Measurements from ENCODE around the gene CACNB4.
"Not testable (repeated sequence)": the region's sequence is repeated elsewhere in the genome, so short reads cannot be mapped to it uniquely, and the experiment has no call there.

Gene CACNB4

DNA sequence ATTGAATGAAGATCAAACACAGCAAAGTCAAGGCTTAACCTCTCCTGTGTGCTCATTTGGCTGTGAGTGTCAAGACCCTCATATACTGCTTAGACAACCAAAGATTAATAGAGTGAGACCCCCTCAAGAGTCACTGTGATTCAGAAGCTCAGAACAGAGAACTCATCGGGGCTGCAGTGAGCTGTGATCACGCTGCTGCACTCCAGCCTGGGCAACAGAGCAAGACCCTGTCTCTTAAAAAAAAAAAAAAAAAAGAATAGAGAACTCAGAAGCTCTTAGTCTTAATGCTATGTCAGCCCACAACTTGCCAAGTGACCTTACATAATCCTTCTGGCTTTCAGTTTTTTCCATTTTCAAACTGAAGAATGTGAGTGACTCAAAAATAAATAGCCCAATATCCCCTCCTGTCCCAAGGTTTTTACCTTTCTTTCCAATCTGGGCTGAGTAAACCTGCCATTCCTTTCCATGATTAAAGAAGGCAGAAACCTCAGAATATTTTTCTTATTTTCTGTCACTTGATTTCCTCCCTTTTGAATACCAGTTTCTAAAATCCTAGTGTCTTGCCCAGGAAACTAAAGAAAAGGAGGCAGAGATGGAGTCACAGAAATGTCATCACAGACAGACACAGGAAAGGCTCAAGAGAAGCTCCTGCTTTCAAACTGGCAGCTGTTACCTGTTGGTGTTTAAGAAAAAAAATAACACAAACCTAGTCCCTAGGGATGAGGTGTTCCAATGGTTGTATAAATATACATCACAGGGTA lies 102.4 kb downstream of the CACNB4 start:
- Histone ChIP-seq H3K27ac (ENCODE audit: low read length) (no peak overlapping the region), H3K9me3 (ENCODE audit: control insufficient read depth, insufficient read depth, low read length) (no peaks in the 10 kb centered on the region), H3K36me3 (ENCODE audit: control insufficient read depth, insufficient read depth, low read length) (no peaks in the 10 kb centered on the region), H3K4me1 (ENCODE audit: control insufficient read depth, insufficient read depth, low read length) (0 out of 2 replicates have a peak, but pooled peaks cover 1% of the 10 kb centered on the region), H3K27me3 (ENCODE audit: control insufficient read depth, insufficient read depth, low read length) (no peaks in the 10 kb centered on the region), H3K4me3 (ENCODE audit: low read length) (no peak overlapping the region)
- WGBS (ENCODE audit: insufficient coverage, insufficient read length): no CpG with 5 or more reads among the region's 2 CpGs
- DNase-seq (ENCODE audit: low read depth, low spot score): no peak

DNA sequence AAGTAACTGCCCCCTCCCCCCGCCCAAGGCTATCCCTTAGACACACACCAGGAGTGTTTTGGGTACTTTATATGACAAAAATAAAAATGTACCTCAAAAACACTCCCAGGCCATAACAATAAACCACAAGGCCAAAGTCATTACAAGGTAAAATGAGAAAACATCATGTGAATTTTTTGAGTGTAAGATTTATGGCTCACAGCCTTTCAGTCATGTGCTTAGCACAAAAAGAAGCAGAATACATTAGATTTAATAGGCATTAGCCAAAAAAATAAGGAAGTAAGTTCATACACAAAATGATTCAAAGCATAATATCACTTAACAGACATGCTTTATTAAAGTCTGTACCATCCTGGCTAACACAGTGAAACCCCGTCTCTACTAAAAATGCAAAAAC lies 103.7 kb downstream of the CACNB4 start:
- Histone ChIP-seq H3K4me3 (ENCODE audit: low read length) (no peak overlapping the region), H3K4me1 (ENCODE audit: control insufficient read depth, insufficient read depth, low read length) (0 out of 2 replicates have a peak, but pooled peaks cover 1% of the 10 kb centered on the region), H3K9me3 (ENCODE audit: control insufficient read depth, insufficient read depth, low read length) (no peaks in the 10 kb centered on the region), H3K36me3 (ENCODE audit: control insufficient read depth, insufficient read depth, low read length) (no peaks in the 10 kb centered on the region), H3K27ac (ENCODE audit: low read length) (no peak overlapping the region), H3K27me3 (ENCODE audit: control insufficient read depth, insufficient read depth, low read length) (no peaks in the 10 kb centered on the region)
- WGBS (ENCODE audit: insufficient coverage, insufficient read length): no CpG with 5 or more reads among the region's 2 CpGs
- no peak for DNase-seq (ENCODE audit: low read depth, low spot score)

DNA sequence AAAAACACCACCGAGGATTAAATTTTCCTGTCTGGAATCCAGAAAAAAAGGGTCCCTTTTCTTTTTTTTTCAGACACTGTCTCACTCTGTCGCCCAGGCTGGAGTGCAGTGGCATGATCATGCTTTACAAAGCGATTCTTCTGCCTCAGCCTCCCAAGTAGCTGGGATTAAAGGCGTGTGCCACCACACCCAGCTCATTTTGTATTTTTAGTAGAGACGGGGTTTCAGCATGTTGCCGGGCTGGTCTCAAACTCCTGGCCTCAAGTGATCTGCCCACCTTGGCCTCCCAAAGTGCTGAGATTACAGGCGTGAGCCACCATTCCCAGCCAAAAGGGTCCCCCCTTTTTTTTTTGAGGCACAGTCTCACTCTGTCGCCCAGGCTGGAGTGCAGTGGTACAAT lies 104.7 kb downstream of the CACNB4 start:
- H3K27ac ChIP-seq (ENCODE audit: low read length); DNase-seq (ENCODE audit: low read depth, low spot score); H3K4me1 ChIP-seq (ENCODE audit: control insufficient read depth, insufficient read depth, low read length); H3K4me3 ChIP-seq (ENCODE audit: low read length); H3K36me3 ChIP-seq (ENCODE audit: control insufficient read depth, insufficient read depth, low read length); H3K27me3 ChIP-seq (ENCODE audit: control insufficient read depth, insufficient read depth, low read length); H3K9me3 ChIP-seq (ENCODE audit: control insufficient read depth, insufficient read depth, low read length): not testable (repeated sequence)
- no CpG with 5 or more reads among the region's 8 CpGs for WGBS (ENCODE audit: insufficient coverage, insufficient read length)

DNA sequence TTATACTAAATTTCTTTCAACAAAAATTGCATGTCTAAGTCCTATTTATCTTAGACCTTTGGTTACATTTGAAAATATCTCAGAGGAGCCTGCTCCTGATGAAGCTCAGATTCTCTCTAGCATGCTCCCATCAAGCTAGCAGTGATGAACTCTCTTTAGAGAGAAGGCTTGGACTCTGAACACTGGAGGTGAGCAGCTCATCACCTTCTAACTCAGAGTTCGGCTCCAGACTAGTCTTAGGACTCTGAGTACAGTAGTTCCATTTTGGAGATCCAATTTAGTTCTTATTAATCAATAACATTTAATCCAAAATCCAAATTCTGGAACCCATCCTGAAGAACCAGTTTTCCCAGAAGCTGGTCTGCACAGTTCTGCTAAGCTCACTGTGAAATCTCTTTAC lies 107.8 kb downstream of the CACNB4 start:
- Histone ChIP-seq H3K36me3 (ENCODE audit: control insufficient read depth, insufficient read depth, low read length) (no peaks in the 10 kb centered on the region), H3K27ac (ENCODE audit: low read length) (no peak overlapping the region)

DNA sequence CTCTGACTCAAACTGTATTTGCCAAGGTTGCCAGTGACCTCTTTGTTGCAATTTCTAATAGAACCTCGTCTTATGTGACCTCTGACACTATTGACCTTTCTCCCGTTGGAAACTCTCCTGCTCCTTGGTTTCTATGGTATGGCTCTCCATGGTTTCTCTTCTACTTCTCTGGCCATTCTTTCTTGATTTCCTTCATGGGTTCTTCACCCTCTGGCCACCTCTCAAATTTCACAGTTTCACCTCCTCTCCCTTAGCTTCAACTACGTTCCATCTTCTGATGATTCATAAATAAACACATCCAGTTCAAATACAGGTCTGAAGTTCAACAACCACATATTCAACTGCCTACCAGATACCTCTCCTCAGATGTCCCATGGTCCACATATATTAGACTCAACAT lies 109.5 kb downstream of the CACNB4 start:
- no peak for DNase-seq (ENCODE audit: low read depth, low spot score)
- Histone ChIP-seq H3K4me3 (ENCODE audit: low read length) (no peak overlapping the region), H3K36me3 (ENCODE audit: control insufficient read depth, insufficient read depth, low read length) (no peaks in the 10 kb centered on the region), H3K9me3 (ENCODE audit: control insufficient read depth, insufficient read depth, low read length) (no peaks in the 10 kb centered on the region), H3K27me3 (ENCODE audit: control insufficient read depth, insufficient read depth, low read length) (no peaks in the 10 kb centered on the region), H3K4me1 (ENCODE audit: control insufficient read depth, insufficient read depth, low read length) (0 out of 2 replicates have a peak, but pooled peaks cover 1% of the 10 kb centered on the region), H3K27ac (ENCODE audit: low read length) (no peak overlapping the region)
- WGBS (ENCODE audit: insufficient coverage, insufficient read length): no CpG with 5 or more reads among the region's 3 CpGs

More for the DNA sequence above, 107.8 kb downstream of the CACNB4 start:
- H3K4me3 ChIP-seq (ENCODE audit: low read length): no peak overlapping the region
- DNase-seq (ENCODE audit: low read depth, low spot score): no peak
- no peaks in the 10 kb centered on the region for H3K27me3 ChIP-seq (ENCODE audit: control insufficient read depth, insufficient read depth, low read length)
- H3K4me1 ChIP-seq (ENCODE audit: control insufficient read depth, insufficient read depth, low read length): 0 out of 2 replicates have a peak, but pooled peaks cover 1% of the 10 kb centered on the region
- no peaks in the 10 kb centered on the region for H3K9me3 ChIP-seq (ENCODE audit: control insufficient read depth, insufficient read depth, low read length)
- WGBS (ENCODE audit: insufficient coverage, insufficient read length): no CpG with 5 or more reads among the region's 1 CpG

DNA sequence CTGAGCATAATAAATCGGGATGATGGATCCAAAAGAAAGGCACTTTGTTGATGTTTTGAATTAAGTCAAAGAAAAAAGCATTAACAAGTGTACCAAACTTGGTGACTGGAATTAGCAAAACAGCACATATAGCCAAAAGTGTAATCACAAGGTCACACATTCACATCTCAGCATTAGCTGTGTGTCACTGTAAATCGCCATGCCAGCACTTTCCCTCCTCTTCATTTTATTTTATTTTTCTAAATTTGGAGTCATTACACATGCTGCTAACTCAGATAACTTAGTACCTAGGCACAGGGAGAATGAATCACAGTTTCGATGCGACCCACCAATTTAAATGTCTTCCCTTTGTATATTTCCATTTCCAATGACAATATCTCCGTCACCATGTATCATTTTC lies 111.4 kb downstream of the CACNB4 start:
- Histone ChIP-seq H3K4me1 (ENCODE audit: control insufficient read depth, insufficient read depth, low read length) (0 out of 2 replicates have a peak, but pooled peaks cover 1% of the 10 kb centered on the region), H3K36me3 (ENCODE audit: control insufficient read depth, insufficient read depth, low read length) (no peaks in the 10 kb centered on the region), H3K27ac (ENCODE audit: low read length) (no peak overlapping the region), H3K4me3 (ENCODE audit: low read length) (no peak overlapping the region), H3K9me3 (ENCODE audit: control insufficient read depth, insufficient read depth, low read length) (no peaks in the 10 kb centered on the region), H3K27me3 (ENCODE audit: control insufficient read depth, insufficient read depth, low read length) (no peaks in the 10 kb centered on the region)
- no CpG with 5 or more reads among the region's 5 CpGs for WGBS (ENCODE audit: insufficient coverage, insufficient read length)
- no peak for DNase-seq (ENCODE audit: low read depth, low spot score)

DNA sequence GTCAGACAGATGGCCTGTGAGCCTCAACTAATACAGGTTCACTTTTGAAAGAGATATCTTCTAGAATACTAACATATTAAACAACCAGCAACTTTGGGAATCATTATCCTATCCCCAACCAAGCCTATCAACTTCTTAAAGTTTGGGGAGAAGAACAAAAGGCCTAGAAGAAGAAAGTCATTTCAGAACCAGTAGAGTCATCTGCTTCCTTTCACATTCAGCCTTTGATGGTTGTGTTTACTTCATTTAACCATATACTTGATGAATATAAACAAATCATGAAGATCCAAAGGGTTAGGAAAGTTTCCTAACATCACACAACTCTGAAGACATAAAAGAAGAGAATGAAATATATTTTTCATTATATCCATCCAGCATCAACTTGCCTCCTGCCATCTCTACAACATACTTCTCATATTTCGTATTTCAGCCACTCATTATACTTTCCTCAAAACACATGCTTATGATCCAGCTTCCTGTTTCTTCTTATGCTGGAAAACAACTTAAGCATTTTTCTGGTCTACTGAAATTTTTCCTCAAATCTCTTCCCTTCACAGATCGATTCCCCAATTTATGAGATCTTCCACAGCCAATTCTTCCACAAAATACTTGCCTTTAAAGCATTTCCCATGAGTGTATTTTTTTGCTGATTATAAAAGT lies 114.3 kb downstream of the CACNB4 start:
- 100% methylated on average over 1 of the region's 2 CpGs for WGBS (ENCODE audit: insufficient coverage, insufficient read length)
- H3K36me3 ChIP-seq (ENCODE audit: control insufficient read depth, insufficient read depth, low read length): no peaks in the 10 kb centered on the region
- 0 out of 2 replicates have a peak, but pooled peaks cover under 1% of the 10 kb centered on the region for H3K4me1 ChIP-seq (ENCODE audit: control insufficient read depth, insufficient read depth, low read length)
- no peak overlapping the region for H3K27ac ChIP-seq (ENCODE audit: low read length)
- H3K27me3 ChIP-seq (ENCODE audit: control insufficient read depth, insufficient read depth, low read length): no peaks in the 10 kb centered on the region
- no peaks in the 10 kb centered on the region for H3K9me3 ChIP-seq (ENCODE audit: control insufficient read depth, insufficient read depth, low read length)
- no peak for DNase-seq (ENCODE audit: low read depth, low spot score)
- no peak overlapping the region for H3K4me3 ChIP-seq (ENCODE audit: low read length)

DNA sequence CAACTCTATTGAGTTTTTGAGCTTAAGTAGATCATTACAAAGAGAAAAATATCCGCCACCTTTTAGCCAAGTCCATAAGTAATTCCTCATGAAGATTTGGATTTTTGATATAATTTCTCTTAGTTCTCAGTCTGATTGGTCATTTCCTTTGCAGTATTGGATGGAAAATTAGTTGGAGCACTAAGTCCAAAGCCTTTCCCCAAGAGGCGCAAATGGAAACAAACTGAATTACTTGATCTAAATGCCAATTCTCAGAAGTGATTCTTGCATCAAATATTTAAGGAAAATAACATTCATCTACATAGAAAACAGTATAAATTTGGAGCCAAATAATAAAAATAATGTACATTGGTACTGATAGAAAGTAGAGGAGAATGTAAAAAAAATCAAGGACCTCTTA lies 115.6 kb downstream of the CACNB4 start:
- Histone ChIP-seq H3K9me3 (ENCODE audit: control insufficient read depth, insufficient read depth, low read length) (no peaks in the 10 kb centered on the region), H3K36me3 (ENCODE audit: control insufficient read depth, insufficient read depth, low read length) (no peaks in the 10 kb centered on the region), H3K27me3 (ENCODE audit: control insufficient read depth, insufficient read depth, low read length) (no peaks in the 10 kb centered on the region), H3K4me3 (ENCODE audit: low read length) (no peak overlapping the region), H3K4me1 (ENCODE audit: control insufficient read depth, insufficient read depth, low read length) (0 out of 2 replicates have a peak, but pooled peaks cover 1% of the 10 kb centered on the region), H3K27ac (ENCODE audit: low read length) (no peak overlapping the region)
- no peak for DNase-seq (ENCODE audit: low read depth, low spot score)
- WGBS (ENCODE audit: insufficient coverage, insufficient read length): no CpG with 5 or more reads among the region's 2 CpGs

DNA sequence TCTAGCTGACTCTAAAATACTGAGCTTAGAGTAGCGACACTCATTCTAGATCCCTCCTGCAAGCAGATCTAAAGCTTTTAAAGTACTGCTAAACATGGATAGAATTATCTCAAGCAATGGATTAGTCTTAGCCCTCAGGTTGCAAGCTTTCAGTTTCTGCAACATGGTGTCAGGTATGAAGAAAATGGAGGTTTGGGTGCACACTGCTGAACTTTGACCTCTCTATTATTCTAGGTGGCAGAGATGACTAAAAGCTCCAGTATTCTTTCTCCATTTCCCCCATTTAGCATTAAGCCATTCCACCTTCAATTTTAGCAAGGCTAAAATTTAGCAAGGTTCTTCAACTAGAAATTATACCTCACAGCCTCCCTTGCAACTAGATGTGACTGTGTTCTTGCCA lies 117.0 kb downstream of the CACNB4 start:
- Histone ChIP-seq H3K9me3 (ENCODE audit: control insufficient read depth, insufficient read depth, low read length) (no peaks in the 10 kb centered on the region), H3K27me3 (ENCODE audit: control insufficient read depth, insufficient read depth, low read length) (no peaks in the 10 kb centered on the region), H3K4me1 (ENCODE audit: control insufficient read depth, insufficient read depth, low read length) (0 out of 2 replicates have a peak, but pooled peaks cover 1% of the 10 kb centered on the region), H3K36me3 (ENCODE audit: control insufficient read depth, insufficient read depth, low read length) (no peaks in the 10 kb centered on the region), H3K4me3 (ENCODE audit: low read length) (no peak overlapping the region), H3K27ac (ENCODE audit: low read length) (no peak overlapping the region)
- DNase-seq (ENCODE audit: low read depth, low spot score): no peak
- no CpG with 5 or more reads among the region's 1 CpG for WGBS (ENCODE audit: insufficient coverage, insufficient read length)

DNA sequence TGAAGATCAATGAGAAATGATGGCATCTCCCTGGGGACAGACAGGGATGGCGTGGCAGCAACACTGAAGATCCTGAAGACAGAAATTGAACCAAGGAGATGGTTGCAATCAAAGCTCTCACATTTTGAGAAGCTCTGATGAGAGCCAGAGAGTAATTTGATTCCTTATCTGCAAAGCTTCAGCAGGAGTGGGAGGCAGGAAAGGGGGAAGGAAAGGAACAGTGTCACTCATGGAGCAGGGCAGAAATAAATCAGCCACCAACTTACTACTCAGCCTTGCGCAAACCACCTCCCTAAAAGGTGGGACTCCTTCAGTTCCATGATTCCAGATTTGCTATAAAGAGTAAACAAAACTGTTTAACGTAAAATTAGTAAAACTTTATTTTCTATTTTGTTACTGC lies 119.2 kb downstream of the CACNB4 start:
- DNase-seq (ENCODE audit: low read depth, low spot score): no peak
- no CpG with 5 or more reads among the region's 3 CpGs for WGBS (ENCODE audit: insufficient coverage, insufficient read length)
- Histone ChIP-seq H3K9me3 (ENCODE audit: control insufficient read depth, insufficient read depth, low read length) (no peaks in the 10 kb centered on the region), H3K27ac (ENCODE audit: low read length) (no peak overlapping the region), H3K4me1 (ENCODE audit: control insufficient read depth, insufficient read depth, low read length) (0 out of 2 replicates have a peak, but pooled peaks cover 1% of the 10 kb centered on the region), H3K36me3 (ENCODE audit: control insufficient read depth, insufficient read depth, low read length) (no peaks in the 10 kb centered on the region), H3K27me3 (ENCODE audit: control insufficient read depth, insufficient read depth, low read length) (no peaks in the 10 kb centered on the region), H3K4me3 (ENCODE audit: low read length) (no peak overlapping the region)

Measured in iPS DF 6.9 (cell line).